Panc1 (cell line): Measurements from ENCODE around the gene MED12.

Experiments
- POLR2AphosphoS5 ChIP-seq: IDR thresholded peaks from 2 replicates; pipeline ENCODE4 v1.6.1; 2012; ENCODE audit warnings: mild to moderate bottlenecking, low read depth, low read length, moderate library complexity
- TF ChIP-seq, protein P1 (sequence below): fragments of 450-650 bp; IDR thresholded peaks from 2 replicates; pipeline ENCODE4 v1.5.1; 2017; ENCODE audit warnings: mild to moderate bottlenecking

DNA sequence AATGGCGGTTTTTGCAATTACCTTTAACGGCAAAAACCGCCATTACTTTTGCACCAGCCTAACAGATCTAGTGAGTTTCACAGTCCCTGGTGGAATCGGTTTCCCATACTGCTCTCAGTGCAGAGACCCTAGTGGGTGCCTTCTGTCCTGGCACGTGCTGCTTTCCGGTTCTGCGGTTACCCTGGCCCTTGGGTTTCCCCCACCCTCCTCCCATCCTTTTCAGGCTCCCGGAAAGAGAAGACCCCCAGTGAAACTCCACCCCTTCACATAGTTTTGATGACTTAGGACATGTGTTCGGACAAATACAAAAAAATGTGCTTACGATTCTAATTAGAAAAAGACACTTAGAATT is 63.1 kb downstream of the MED12 start:
- TF ChIP-seq, protein P1, sequence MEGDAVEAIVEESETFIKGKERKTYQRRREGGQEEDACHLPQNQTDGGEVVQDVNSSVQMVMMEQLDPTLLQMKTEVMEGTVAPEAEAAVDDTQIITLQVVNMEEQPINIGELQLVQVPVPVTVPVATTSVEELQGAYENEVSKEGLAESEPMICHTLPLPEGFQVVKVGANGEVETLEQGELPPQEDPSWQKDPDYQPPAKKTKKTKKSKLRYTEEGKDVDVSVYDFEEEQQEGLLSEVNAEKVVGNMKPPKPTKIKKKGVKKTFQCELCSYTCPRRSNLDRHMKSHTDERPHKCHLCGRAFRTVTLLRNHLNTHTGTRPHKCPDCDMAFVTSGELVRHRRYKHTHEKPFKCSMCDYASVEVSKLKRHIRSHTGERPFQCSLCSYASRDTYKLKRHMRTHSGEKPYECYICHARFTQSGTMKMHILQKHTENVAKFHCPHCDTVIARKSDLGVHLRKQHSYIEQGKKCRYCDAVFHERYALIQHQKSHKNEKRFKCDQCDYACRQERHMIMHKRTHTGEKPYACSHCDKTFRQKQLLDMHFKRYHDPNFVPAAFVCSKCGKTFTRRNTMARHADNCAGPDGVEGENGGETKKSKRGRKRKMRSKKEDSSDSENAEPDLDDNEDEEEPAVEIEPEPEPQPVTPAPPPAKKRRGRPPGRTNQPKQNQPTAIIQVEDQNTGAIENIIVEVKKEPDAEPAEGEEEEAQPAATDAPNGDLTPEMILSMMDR, result no peak
- no peak for TF ChIP-seq POLR2AphosphoS5
